A549 (cell line): Measurements from ENCODE around the gene DNAJC8. TPM values are rescaled to one million over a fixed set of nuclear protein-coding genes. Genes with fewer than 3 reads are reported as not detected.

Experiments
- ATAC-seq, 2 experiments: fragments of 200-7000 bp in 1 of 2; fragments of >200 bp in 1 of 2; cut with Nextera tagmentation in 1 of 2; cut with Tn5 transposase in 1 of 2; 3 replicates each; pipeline versions ENCODE4 v1.8.0 to v1.9.1; 2018 to 2020; ENCODE audit warnings: mild to moderate bottlenecking in 1 of 2, moderate library complexity in 1 of 2
- CTCF ChIA-PET: fragments of 300-600 bp; sonication (Branson Sonifier 250); formaldehyde crosslinking; extraction: SDS; loops from one replicate; lab custom pipeline; 2021; ENCODE audit warnings: antibody characterized with exemption, inconsistent platforms; lab: Yijun Ruan, JAX
- POLR2A ChIA-PET: fragments of 350-600 bp; formaldehyde crosslinking; extraction: SDS; loops from one replicate; lab custom pipeline; 2021; ENCODE audit warnings: antibody characterized with exemption, inconsistent platforms; lab: Yijun Ruan, JAX
- DNase-seq, 2 experiments: peaks; one replicate each; pipeline versions ENCODE4 v3.0.0 to v3.0.0-alpha.2; 2011 to 2016; ENCODE audit warnings: low read depth in 1 of 2, low spot score in 1 of 2
- FAIRE-seq: peaks from 2 replicates; lab custom pipeline; 2011; peaks lifted over from hg19 to GRCh38; lab: Jason Lieb, UNC
- H3K27ac ChIP-seq, 2 experiments: fragments of >200 bp; sonication (Bioruptor Twin); formaldehyde crosslinking; 3 replicates each; pipeline ENCODE4 v1.5.1; 2016 to 2017
- H3K4me1 ChIP-seq: fragments of >200 bp; sonication (Bioruptor Twin); formaldehyde crosslinking; 3 replicates; pipeline ENCODE4 v1.6.1; 2016
- H3K4me2 ChIP-seq: fragments of >200 bp; sonication (Bioruptor Twin); formaldehyde crosslinking; 3 replicates; pipeline ENCODE4 v1.6.1; 2016
- H3K4me3 ChIP-seq: fragments of >200 bp; sonication (Bioruptor Twin); formaldehyde crosslinking; 3 replicates; pipeline ENCODE4 v1.5.1; 2016
- H3K9me3 ChIP-seq: fragments of >200 bp; sonication (Bioruptor Twin); formaldehyde crosslinking; 3 replicates; pipeline ENCODE4 v1.6.1; 2016
- CEBPB ChIP-seq, 2 experiments: fragments of >200 bp in 1 of 2; sonication (Bioruptor Twin) in 1 of 2; formaldehyde crosslinking in 1 of 2; IDR thresholded peaks; 2 replicates each; pipeline ENCODE4 v1.6.1; 2012 to 2016
- FOXS1 ChIP-seq: fragments of 250-450 bp; sonication (Bioruptor Pico); IDR thresholded peaks from 2 replicates; pipeline ENCODE4 v1.5.0; 2020; ENCODE audit warnings: mild to moderate bottlenecking, moderate library complexity
- HEYL ChIP-seq: fragments of 250-450 bp; sonication (Bioruptor Pico); IDR thresholded peaks from 2 replicates; pipeline ENCODE4 v1.8.0; 2021; ENCODE audit warnings: mild to moderate bottlenecking, moderate library complexity
- HOXA7 ChIP-seq: fragments of 250-450 bp; sonication (Bioruptor Pico); IDR thresholded peaks from 2 replicates; pipeline ENCODE4 v1.5.0; 2020; ENCODE audit warnings: mild to moderate bottlenecking, moderate library complexity
- MAFK ChIP-seq: fragments of 450-650 bp; IDR thresholded peaks from 2 replicates; pipeline ENCODE4 v1.6.1; 2014; ENCODE audit not compliant: partially characterized antibody
- NFE2L2 ChIP-seq: fragments of 150-350 bp; conservative IDR thresholded peaks from 2 replicates; pipeline ENCODE4 v1.6.1; 2014; ENCODE audit warnings: low read length
- NPAS2 ChIP-seq: fragments of 250-450 bp; sonication (Bioruptor Pico); IDR thresholded peaks from 2 replicates; pipeline ENCODE4 v1.8.0; 2022; ENCODE audit warnings: mild to moderate bottlenecking, moderate library complexity, borderline replicate concordance
- NR3C1 ChIP-seq: fragments of >200 bp; sonication (Bioruptor Twin); formaldehyde crosslinking; IDR thresholded peaks from 3 replicates; pipeline ENCODE4 v1.6.1; 2017
- SMC3 ChIP-seq: fragments of >200 bp; sonication (Bioruptor Twin); formaldehyde crosslinking; IDR thresholded peaks from 3 replicates; pipeline ENCODE4 v1.6.1; 2018; ENCODE audit warnings: inconsistent platforms
- SREBF2 ChIP-seq: fragments of 450-650 bp; IDR thresholded peaks from 2 replicates; pipeline ENCODE4 v1.6.1; 2014; ENCODE audit warnings: mild to moderate bottlenecking, moderate library complexity
- TP53 ChIP-seq: fragments of 250-450 bp; sonication (Bioruptor Pico); IDR thresholded peaks from 2 replicates; pipeline ENCODE4 v1.5.0; 2021; ENCODE audit warnings: mild to moderate bottlenecking, moderate library complexity
- ZNF302 ChIP-seq: fragments of 250-450 bp; sonication (Bioruptor Pico); IDR thresholded peaks from 2 replicates; pipeline ENCODE4 v1.9.0; 2021; ENCODE audit warnings: inconsistent platforms, mild to moderate bottlenecking, moderate library complexity
- ZSCAN20 ChIP-seq: fragments of 250-450 bp; sonication (Bioruptor Pico); IDR thresholded peaks from 2 replicates; pipeline ENCODE4 v1.8.0; 2022; ENCODE audit warnings: mild to moderate bottlenecking, moderate library complexity
- WGBS: methylation state at CpG from one replicate; pipeline ENCODE4 v1.1.6; 2017; ENCODE audit errors: missing lambda C conversion rate; 5-methylcytosine and 5-hydroxymethylcytosine counted together
- polyA plus RNA-seq, 4 experiments: library from polyadenylated mRNA; depleted of rRNA in 3 of 4; stranded (reverse); fragments of >200 nt; fragmentation: RNase III in 1 of 4; extraction: RNeasy Plus Mini Kit Qiagen cat#74134 plus additional on column Dnase treatment in 1 of 4; gene quantifications; 2 replicates in 3 of 4; 3 replicates in 1 of 4; pipeline ENCODE4 v1.2.3, GENCODE V29; 2011 to 2017
- TF ChIP-seq, protein P1 (sequence below): fragments of >200 bp; sonication (Bioruptor Twin); formaldehyde crosslinking; IDR thresholded peaks from 3 replicates; pipeline ENCODE4 v1.6.1; 2016
- TF ChIP-seq, protein P2 (sequence below): fragments of 450-650 bp; IDR thresholded peaks from 2 replicates; pipeline ENCODE4 v1.6.1; 2014; ENCODE audit warnings: antibody characterized with exemption
- TF ChIP-seq, protein P3 (sequence below): fragments of 250-450 bp; sonication (Bioruptor Pico); IDR thresholded peaks from 2 replicates; pipeline ENCODE4 v1.5.0; 2020; ENCODE audit warnings: low read depth, mild to moderate bottlenecking, moderate library complexity

The DNAJC8 gene
- polyA plus RNA-seq, 2 of the 4 experiments (the other 2 are of a cell fraction): 87.3 to 93.7 TPM

DNA sequence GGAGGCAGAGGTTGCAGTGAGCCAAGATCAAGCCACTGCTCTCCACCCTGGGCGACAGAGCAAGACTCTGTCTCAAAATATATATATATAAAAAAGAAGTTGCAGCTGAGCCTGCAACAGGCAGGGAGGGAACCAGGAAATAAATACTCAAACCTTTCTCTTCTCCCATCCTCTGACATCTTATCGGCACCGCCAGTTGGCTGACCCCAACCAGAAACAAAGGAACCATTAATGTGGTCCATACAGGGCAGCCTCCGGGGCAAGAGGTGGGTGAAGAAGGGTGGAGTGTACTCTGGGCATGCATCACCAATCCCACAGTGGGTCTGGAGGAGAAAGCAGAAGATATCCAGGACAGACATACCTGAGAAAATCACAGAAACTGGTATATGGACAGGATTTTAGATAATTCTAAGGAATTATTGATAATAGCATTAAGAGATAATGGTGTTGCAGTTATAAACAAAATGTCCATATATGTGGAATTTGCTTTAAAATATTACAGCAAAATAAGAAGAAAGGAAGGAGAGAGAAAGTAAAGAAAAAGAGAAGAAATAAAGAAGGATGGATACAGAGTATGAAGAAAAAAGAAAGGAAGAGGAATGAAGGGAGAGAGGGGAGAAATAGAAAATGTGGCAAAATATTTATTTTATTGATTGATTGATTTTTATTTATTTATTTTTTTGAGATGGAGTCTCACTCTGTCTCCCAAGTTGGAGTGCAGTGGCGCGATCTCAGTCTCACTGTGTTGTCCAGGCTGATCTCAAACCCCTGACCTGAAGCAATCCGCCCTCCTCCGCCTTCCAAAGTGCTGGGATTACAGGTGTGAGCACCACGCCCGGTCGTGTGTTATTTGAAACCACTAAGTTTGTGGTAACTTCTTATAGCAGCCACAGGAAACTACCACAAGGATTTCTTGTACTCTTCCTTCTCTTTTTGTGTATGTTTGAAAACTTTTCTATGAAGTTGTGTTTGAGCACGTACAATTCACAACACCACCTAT, 52.2 kb downstream of the DNAJC8 start:
- Histone ChIP-seq H3K27ac (no peak overlapping the region), H3K4me1 (no peaks in the 10 kb centered on the region), H3K4me2 (no peak overlapping the region), H3K4me3 (no peak overlapping the region), H3K9me3 (no peaks in the 10 kb centered on the region)
- ChIA-PET POLR2A (no interaction called here), CTCF (interaction anchor here (0.7 kb wide), 1 partner anchor 27 kb away, joined by 4 read pairs; no protein-coding TSS in a partner anchor)
- DNase-seq (no peak), ATAC-seq (no peak), FAIRE-seq (no peak)
- TF ChIP-seq TP53 (CRISPR knock-in tag) (no peak), FOXS1 (CRISPR knock-in tag) (no peak)
- WGBS: 78% methylated on average over 12 of the region's 12 CpGs

DNA sequence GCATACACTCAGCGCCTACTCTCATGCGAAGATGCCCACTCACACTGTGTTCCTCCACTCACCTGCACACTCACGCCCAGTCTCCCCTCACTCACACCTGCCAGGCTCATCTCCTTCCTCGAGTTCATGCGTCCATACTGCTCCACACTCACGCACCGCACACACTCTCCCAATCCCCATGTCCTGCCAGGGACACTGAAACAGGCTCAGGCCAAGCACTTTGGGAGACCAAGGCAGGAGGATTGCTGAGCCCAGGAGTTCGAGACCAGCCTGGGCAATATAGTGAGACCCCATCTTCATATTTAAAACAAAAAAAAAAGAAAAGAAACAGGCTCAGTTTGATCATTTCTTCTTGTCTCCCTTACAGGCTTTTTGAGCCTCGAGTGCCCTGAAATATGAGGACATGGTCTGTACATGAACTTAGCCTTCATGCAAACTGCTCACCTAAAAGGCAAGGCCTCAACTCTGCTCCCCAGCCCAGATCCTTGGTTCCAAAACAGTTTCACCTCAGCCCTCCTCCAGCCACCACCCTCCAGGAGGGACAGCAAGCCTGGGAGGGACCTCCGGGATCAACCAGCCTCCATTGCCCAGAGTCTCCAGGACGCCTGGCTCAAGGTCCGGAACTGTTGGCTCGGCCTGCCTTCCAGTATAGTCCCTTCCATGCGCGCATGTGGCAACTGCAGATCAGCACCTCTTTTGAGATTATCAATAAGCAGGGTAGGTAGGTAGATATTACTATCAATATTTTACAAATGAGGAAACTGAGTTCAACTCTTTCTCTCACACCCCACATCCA, 53.9 kb downstream of the DNAJC8 start:
- no peak overlapping the region for H3K27ac ChIP-seq
- no peaks in the 10 kb centered on the region for H3K4me1 ChIP-seq
- no peak for ATAC-seq
- no peak for DNase-seq
- WGBS: 89% methylated on average over 15 of the region's 15 CpGs
- POLR2A ChIA-PET: no interaction called here
- TF ChIP-seq, protein P1, sequence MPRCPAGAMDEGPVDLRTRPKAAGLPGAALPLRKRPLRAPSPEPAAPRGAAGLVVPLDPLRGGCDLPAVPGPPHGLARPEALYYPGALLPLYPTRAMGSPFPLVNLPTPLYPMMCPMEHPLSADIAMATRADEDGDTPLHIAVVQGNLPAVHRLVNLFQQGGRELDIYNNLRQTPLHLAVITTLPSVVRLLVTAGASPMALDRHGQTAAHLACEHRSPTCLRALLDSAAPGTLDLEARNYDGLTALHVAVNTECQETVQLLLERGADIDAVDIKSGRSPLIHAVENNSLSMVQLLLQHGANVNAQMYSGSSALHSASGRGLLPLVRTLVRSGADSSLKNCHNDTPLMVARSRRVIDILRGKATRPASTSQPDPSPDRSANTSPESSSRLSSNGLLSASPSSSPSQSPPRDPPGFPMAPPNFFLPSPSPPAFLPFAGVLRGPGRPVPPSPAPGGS: no peak
- TF ChIP-seq SMC3 (no peak), NPAS2 (CRISPR knock-in tag) (no peak), HEYL (CRISPR knock-in tag) (no peak), MAFK (no peak), NR3C1 (no peak), CEBPB (IDR thresholded peaks at IDR 0.05) (no peak), SREBF2 (no peak), ZSCAN20 (CRISPR knock-in tag) (no peak), ZNF302 (CRISPR knock-in tag) (no peak), NFE2L2 (no peak), HOXA7 (CRISPR knock-in tag) (no peak)
- TF ChIP-seq, protein P2, sequence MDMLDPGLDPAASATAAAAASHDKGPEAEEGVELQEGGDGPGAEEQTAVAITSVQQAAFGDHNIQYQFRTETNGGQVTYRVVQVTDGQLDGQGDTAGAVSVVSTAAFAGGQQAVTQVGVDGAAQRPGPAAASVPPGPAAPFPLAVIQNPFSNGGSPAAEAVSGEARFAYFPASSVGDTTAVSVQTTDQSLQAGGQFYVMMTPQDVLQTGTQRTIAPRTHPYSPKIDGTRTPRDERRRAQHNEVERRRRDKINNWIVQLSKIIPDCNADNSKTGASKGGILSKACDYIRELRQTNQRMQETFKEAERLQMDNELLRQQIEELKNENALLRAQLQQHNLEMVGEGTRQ: no peak
- TF ChIP-seq, protein P3, sequence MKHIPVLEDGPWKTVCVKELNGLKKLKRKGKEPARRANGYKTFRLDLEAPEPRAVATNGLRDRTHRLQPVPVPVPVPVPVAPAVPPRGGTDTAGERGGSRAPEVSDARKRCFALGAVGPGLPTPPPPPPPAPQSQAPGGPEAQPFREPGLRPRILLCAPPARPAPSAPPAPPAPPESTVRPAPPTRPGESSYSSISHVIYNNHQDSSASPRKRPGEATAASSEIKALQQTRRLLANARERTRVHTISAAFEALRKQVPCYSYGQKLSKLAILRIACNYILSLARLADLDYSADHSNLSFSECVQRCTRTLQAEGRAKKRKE: no peak
- no peaks in the 10 kb centered on the region for H3K9me3 ChIP-seq
- no peak for FAIRE-seq
- CTCF ChIA-PET: interaction anchor here (0.6 kb wide), 1 partner anchor 878 kb away, joined by 4 read pairs; no protein-coding TSS in a partner anchor
- no peak overlapping the region for H3K4me2 ChIP-seq
- H3K4me3 ChIP-seq: no peak overlapping the region
